ENCODE results near the gene BCOR.

BCOR gene

GRCh38 chrX:40097504-40098263 is at the start of gene BCOR:
BCOR (minus strand) TSS chrX:40097958; CDS start chrX:40077929, 20,029 bp downstream.
- peak within 1 kb of the TSS; percentile 68 for H3K27ac Mint-ChIP-seq
- peaks cover 21% of the 10 kb centered on the region for H3K4me1 Mint-ChIP-seq
- H3K27me3 Mint-ChIP-seq = no peaks in the 10 kb centered on the region
- H3K9me3 Mint-ChIP-seq = no peaks in the 10 kb centered on the region
- peaks cover 3% of the 10 kb centered on the region for H3K36me3 Mint-ChIP-seq
- H3K4me3 Mint-ChIP-seq = peak within 1 kb of the TSS; percentile 94

- Mint-ChIP-seq H3K27ac (peak overlapping the region; percentile 65), H3K4me3 (peak overlapping the region; percentile 69), H3K4me1 (peaks cover 7% of the 10 kb centered on the region), H3K27me3 (no peaks in the 10 kb centered on the region), H3K36me3 (no peaks in the 10 kb centered on the region), H3K9me3 (no peaks in the 10 kb centered on the region)
Measured at GRCh38 chrX:40147126-40147952, 49.6 kb upstream of the BCOR start.

DNA sequence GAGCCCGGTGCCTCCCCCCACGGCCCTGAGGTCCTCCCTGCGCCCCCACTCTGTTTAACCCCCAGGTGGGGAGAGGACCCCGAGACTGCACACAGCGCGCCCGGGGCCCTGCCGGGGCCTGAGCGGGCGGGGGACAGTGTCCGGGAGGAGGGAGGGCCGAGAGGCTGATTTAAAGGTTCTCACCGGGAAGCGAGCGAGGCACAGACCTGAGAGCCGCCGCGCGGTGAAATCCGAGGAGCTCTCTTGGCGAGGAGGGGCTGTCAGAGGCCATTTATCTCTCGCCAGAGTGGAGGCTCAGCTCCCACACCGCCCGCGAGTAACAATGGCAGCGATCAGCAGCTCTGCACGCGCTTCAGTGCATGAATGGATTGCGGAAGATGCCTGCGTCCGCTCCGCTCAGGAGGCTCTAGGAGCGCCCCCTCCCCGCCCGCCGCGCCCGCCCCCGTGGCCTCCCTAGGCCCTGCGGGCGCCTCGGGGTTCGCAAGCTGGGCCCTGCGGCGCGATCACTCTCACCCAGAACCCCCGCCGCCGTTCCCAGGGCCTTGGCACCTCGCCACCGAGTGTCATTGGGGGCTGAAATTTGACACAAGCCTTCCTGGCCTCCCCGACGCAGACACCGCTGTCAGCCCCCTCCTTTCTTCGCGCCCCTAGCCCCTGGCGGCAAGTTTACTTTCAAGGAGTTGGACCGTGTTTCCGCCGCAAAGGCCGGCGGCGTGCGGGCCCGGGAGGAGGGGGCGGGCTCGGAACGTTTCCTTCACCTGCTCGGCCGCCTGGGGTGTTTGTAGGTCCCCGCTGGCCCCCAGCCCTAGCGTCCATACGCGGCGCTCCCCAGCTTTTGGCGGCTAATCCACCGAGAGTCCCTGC is 48.7 kb upstream of the BCOR start:
- H3K4me3 Mint-ChIP-seq = peak overlapping the region; percentile 69

DNA sequence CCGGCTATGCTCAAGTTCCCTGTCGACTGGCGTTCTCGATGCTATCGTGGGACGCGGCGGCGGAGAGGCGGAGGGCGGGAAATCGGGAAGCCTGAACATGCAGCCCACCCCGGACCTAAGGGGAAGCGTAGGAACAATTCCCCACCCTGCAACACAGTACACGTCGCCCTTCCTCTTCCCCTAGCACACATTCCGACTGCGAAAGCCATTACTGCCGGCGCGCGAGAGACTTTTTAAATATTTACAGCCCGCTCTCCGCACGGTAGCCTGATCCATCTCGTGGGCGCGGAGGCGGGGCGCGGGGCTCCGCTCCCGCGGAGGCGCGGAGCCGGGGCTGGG is 48.1 kb upstream of the BCOR start:
- H3K9me3 Mint-ChIP-seq = no peaks in the 10 kb centered on the region
- no peak overlapping the region for H3K27ac Mint-ChIP-seq
- H3K36me3 Mint-ChIP-seq = no peaks in the 10 kb centered on the region
- peaks cover 7% of the 10 kb centered on the region for H3K4me1 Mint-ChIP-seq
- peak overlapping the region; percentile 49 for H3K4me3 Mint-ChIP-seq
- no peaks in the 10 kb centered on the region for H3K27me3 Mint-ChIP-seq

More for the DNA sequence above, 48.7 kb upstream of the BCOR start:
- H3K27ac Mint-ChIP-seq = no peak overlapping the region
- no peaks in the 10 kb centered on the region for H3K36me3 Mint-ChIP-seq
- no peaks in the 10 kb centered on the region for H3K9me3 Mint-ChIP-seq
- H3K4me1 Mint-ChIP-seq = peaks cover 7% of the 10 kb centered on the region
- H3K27me3 Mint-ChIP-seq = no peaks in the 10 kb centered on the region

DNA sequence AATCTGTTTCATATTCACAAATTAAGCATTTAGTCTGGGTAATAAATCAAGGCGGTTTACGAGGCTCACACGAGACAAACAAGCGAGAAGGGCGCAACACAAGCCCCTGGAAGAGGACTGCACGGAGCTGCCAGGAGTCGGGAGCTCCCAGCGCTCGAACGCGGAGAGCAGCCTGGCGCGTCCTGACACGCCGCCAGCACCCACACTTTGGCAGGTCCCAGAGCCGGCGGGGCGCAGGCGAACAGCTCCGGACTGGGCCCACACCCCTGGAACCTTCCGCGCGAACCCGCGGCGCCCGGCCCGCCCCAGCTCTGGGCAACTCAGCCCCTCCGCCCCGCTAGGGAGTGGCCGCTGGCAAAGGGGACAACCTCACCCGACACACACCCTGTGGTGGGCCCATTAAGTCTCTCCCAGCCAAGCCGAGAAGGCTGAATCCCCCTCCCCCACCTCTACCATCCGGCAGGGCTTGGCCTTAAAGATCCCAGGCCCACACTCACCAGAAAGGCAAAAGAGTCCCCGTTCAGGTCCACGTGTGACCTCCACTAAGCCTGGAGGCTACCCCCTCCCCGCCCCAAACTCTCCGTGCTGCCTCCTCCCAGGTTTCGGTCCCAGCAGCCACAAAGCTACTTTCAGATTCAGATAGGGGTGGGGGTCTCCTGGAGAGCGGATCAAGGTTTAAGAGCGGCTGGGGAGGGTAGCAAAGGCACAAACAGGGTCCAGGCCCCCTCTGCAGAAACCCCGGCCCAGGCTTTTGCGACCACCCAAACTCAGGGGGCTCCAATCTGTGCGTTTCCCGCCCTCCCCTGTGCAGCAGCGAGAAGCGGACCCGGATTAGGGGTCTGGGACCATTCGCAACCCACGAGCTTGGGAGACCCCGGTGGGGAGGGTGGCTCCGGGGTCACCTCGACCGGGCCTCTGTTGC is 47.5 kb upstream of the BCOR start:
- peaks cover 7% of the 10 kb centered on the region for H3K4me1 Mint-ChIP-seq
- H3K27ac Mint-ChIP-seq = no peak overlapping the region
- H3K36me3 Mint-ChIP-seq = no peaks in the 10 kb centered on the region
- H3K4me3 Mint-ChIP-seq = peak overlapping the region; percentile 49
- H3K27me3 Mint-ChIP-seq = no peaks in the 10 kb centered on the region
- H3K9me3 Mint-ChIP-seq = no peaks in the 10 kb centered on the region

- Mint-ChIP-seq H3K36me3 (no peaks in the 10 kb centered on the region), H3K4me1 (peaks cover 7% of the 10 kb centered on the region)
Measured at GRCh38 chrX:40144576-40144975, 46.8 kb upstream of the BCOR start.

DNA sequence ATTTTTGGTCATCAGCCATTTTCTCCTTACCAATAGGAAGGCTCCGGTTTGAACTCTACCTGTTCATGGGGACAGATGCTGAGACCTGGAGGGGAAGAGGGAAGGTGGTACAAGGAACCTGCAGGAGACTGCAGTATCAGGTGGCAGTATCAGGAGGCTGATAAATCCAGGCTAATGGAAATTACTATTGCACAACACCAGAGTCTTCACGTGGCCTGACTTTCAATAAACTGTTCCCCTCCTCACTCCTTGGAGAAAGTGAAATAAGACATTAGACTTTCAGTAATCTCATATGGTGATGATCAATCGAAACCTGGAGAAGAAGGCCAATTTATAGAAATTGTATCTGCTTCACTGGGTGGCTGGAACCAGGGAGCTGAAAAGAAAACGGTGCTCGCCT is 46.2 kb upstream of the BCOR start:
- Mint-ChIP-seq H3K4me3 (no peak overlapping the region), H3K36me3 (no peaks in the 10 kb centered on the region), H3K4me1 (peaks cover 5% of the 10 kb centered on the region), H3K9me3 (no peaks in the 10 kb centered on the region), H3K27me3 (no peaks in the 10 kb centered on the region), H3K27ac (no peak overlapping the region)

More at GRCh38 chrX:40144576-40144975, 46.8 kb upstream of the BCOR start:
- H3K9me3 Mint-ChIP-seq = no peaks in the 10 kb centered on the region
- H3K27ac Mint-ChIP-seq = no peak overlapping the region
- no peak overlapping the region for H3K4me3 Mint-ChIP-seq
- H3K27me3 Mint-ChIP-seq = no peaks in the 10 kb centered on the region

DNA sequence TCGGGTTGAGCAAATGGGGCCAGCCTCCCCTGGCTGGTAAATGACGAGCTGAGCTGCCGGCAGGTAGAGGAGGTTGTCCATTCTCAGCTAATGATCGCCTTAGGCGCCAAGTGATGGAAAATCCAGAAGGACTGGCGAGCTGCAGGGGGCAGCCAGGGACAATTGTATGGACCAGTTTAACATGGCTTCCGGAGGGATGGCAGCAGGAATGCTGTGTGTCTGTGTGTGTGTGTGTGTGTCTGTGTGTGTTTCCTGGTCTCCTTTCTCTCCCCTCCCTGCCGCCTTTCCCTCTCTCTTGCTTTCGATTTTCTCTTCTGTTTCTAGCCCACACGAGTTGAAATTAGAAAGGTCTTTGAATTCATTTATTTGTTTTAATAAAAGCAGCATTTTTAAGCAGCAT is 45.2 kb upstream of the BCOR start:
- Mint-ChIP-seq H3K4me3 (no peak overlapping the region), H3K4me1 (no peaks in the 10 kb centered on the region), H3K36me3 (no peaks in the 10 kb centered on the region), H3K27me3 (no peaks in the 10 kb centered on the region), H3K27ac (no peak overlapping the region), H3K9me3 (no peaks in the 10 kb centered on the region)

DNA sequence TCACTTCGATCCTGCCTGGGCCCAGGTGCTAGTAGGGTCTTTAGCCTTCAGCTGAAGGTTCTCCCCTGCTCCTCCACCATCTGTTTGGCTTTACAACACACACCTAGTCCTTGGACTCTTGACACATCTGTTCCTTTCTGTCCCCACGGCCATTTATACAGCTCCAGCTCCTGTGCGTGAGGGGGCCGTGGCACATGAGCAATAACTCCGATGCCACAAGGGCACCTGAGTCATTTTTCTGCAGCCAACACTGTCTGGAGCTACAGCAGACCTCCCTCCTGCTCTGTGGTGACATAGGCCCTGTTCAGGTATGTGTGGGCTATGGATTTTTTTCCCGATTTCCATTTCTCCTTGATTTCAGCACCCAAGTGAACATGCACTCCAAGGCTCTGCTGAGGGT is 44.7 kb upstream of the BCOR start:
- Mint-ChIP-seq H3K27me3 (no peaks in the 10 kb centered on the region), H3K27ac (no peak overlapping the region), H3K36me3 (no peaks in the 10 kb centered on the region), H3K4me3 (no peak overlapping the region), H3K9me3 (no peaks in the 10 kb centered on the region), H3K4me1 (no peaks in the 10 kb centered on the region)

- Mint-ChIP-seq H3K27ac (no peak overlapping the region), H3K9me3 (no peaks in the 10 kb centered on the region), H3K4me3 (no peak overlapping the region), H3K4me1 (no peaks in the 10 kb centered on the region), H3K36me3 (no peaks in the 10 kb centered on the region), H3K27me3 (no peaks in the 10 kb centered on the region)
Measured at GRCh38 chrX:40140706-40141499, 43.1 kb upstream of the BCOR start.

DNA sequence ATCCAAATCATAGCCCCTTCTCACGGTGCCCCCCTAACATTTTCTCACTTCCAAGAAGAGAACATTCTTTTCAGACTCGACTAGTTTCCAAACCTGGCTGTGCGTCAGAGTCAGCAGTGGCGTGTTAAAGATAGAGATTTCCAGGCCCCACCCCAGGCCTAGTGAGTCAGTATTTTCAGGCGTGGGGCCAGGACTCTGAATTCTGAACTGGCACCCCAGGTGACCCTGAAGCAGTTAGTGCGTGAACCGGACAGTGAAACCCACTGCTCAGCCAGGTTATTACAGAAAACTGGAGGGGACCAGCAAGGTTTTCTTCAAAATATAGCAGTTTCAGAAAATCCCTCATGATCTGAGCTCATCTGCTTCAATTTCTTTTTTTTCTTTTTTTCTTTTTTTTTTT is 35.0 kb upstream of the BCOR start:
- H3K36me3 Mint-ChIP-seq = no peaks in the 10 kb centered on the region
- H3K27ac Mint-ChIP-seq = no peak overlapping the region
- H3K4me3 Mint-ChIP-seq = no peak overlapping the region
- no peaks in the 10 kb centered on the region for H3K27me3 Mint-ChIP-seq
- H3K9me3 Mint-ChIP-seq = no peaks in the 10 kb centered on the region
- no peaks in the 10 kb centered on the region for H3K4me1 Mint-ChIP-seq

DNA sequence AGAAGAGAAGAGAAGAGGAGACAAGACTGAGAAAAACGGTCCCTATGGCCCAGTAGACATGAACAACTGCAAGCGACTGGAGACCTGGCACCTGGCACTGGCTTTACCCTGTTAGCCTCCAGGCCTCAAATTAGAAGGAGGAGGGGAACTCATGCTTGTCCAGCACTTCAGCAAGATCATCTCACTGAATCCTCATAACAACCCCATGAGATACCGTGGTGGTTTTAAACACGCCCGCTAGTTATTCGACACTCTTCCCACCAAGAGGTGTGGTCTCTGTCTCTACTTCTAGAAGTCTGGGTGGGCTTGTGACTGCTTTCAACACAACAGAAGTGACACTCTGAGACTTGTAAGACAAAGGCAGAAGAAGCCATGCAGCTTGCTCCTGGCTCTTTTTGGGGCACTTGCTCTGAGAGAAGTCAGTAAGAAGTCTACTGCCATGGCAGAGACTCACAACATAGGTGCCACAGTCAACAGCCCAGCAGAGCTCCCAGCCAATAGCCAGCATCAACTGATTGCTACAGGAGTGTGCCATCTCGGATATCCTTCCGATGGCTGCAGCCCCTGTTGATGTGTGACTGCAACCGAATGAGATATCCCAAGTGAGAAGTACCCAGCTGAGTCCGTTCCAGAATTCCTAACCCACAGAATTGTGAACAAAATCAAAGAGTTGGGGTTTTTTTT is 34.0 kb upstream of the BCOR start:
- peaks cover 2% of the 10 kb centered on the region for H3K36me3 Mint-ChIP-seq
- H3K4me3 Mint-ChIP-seq = no peak overlapping the region
- peaks cover 6% of the 10 kb centered on the region for H3K4me1 Mint-ChIP-seq
- H3K27me3 Mint-ChIP-seq = no peaks in the 10 kb centered on the region
- H3K9me3 Mint-ChIP-seq = no peaks in the 10 kb centered on the region
- no peak overlapping the region for H3K27ac Mint-ChIP-seq

DNA sequence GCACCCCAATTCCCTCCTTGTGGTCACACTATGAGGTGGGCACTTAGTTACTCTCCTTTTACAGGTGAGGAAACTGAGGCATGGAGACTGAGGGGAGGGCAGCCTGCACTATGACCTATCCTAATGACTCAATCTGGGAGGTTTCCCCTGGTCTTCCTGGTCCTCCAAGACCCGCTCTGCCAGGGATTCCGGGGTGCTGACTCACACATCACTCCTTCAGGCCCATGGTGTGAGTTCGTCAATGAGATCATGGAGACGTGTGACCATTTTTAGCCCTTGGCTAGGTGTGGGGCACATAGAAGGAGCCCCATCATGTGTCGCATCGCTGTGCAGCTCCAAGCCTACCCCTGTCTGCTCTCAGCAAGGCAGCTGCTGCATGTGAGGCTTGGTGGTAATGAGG is 32.4 kb upstream of the BCOR start:
- Mint-ChIP-seq H3K9me3 (no peaks in the 10 kb centered on the region), H3K4me1 (peaks cover 6% of the 10 kb centered on the region), H3K27ac (no peak overlapping the region)

DNA sequence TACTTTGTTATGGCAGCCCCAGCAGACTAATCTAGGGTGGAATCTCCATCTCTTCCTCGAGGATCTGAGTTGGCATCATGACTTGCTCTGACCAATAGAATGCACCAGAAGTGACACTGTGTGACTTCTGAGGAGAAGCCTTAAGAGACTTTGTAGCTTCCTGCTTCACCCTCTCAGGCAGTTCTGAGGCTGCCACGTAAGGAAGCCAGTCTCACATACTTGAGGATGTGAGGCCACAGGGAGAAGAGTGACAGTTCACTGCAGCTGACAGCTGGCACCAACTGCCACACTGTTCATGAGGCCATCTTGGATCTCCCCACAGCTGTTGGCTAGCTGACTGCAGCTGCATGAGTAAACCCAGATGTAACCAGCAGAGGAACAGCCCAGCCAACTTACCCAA is 29.3 kb upstream of the BCOR start:
- H3K4me1 Mint-ChIP-seq = peaks cover 6% of the 10 kb centered on the region
- peaks cover 2% of the 10 kb centered on the region for H3K36me3 Mint-ChIP-seq
- H3K4me3 Mint-ChIP-seq = no peak overlapping the region
- H3K27ac Mint-ChIP-seq = no peak overlapping the region
- H3K9me3 Mint-ChIP-seq = no peaks in the 10 kb centered on the region
- H3K27me3 Mint-ChIP-seq = no peaks in the 10 kb centered on the region

More for the DNA sequence above, 32.4 kb upstream of the BCOR start:
- Mint-ChIP-seq H3K4me3 (no peak overlapping the region), H3K27me3 (no peaks in the 10 kb centered on the region), H3K36me3 (peaks cover 2% of the 10 kb centered on the region)

Data from activated naive CD4-positive, alpha-beta T cell treated with anti-CD3 and anti-CD28 coated beads, Interleukin-2, amount 50 U/mL, for 24 hours (primary cell).